Colonic mucosa (tissue), 4 donors: ENCODE results near the gene ZNF180. TPM values are rescaled to one million over a fixed set of nuclear protein-coding genes. Genes with fewer than 3 reads are reported as not detected.
"Not testable (repeated sequence)": the region's sequence is repeated elsewhere in the genome, so short reads cannot be mapped to it uniquely, and the experiment has no call there.

Experiments used
- DNase-seq: peaks from one replicate; pipeline ENCODE4 v3.0.0-alpha.2; 2020
- H3K27ac ChIP-seq: fragments of 200-600 bp; one replicate; pipeline ENCODE4 v1.8.0; 2021
- H3K27me3 ChIP-seq: fragments of 200-600 bp; one replicate; pipeline ENCODE4 v1.8.0; 2021
- H3K36me3 ChIP-seq: fragments of 200-600 bp; one replicate; pipeline ENCODE4 v1.8.0; 2021
- H3K4me1 ChIP-seq: fragments of 200-600 bp; one replicate; pipeline ENCODE4 v1.8.0; 2021; ENCODE audit warnings: mild to moderate bottlenecking
- H3K4me3 ChIP-seq: fragments of 200-600 bp; one replicate; pipeline ENCODE4 v1.8.0; 2021
- H3K9ac ChIP-seq, 2 donors: one replicate each; pipeline ENCODE4 v1.7.0; 2013; ENCODE audit warnings: control low read depth in 2 of 2, low read depth in 2 of 2, low read length in 2 of 2
- H3K9me3 ChIP-seq: fragments of 200-600 bp; one replicate; pipeline ENCODE4 v1.8.0; 2021
- CTCF ChIP-seq: fragments of 200-600 bp; IDR thresholded peaks from one replicate; pipeline ENCODE4 v1.8.0; 2022; ENCODE audit warnings: antibody characterized with exemption, mild to moderate bottlenecking
- intact Hi-C: fragments of 100-400 bp; cut with DNase I; formaldehyde crosslinking; loops from one replicate; pipeline ENCODE4 v1.14.1; 2022
- total RNA-seq, 2 donors: library from RNA; stranded (reverse); fragmentation: NEBNext Ultra II Directional in 1 of 2; extraction: Animal tissue kit (Norgen Biotek cat#: 25700) in 1 of 2; gene quantifications; one replicate each; pipeline ENCODE4 v1.2.1, GENCODE V29; 2021
- donor health status: healthy.
- donor health status: DM: no; HTN: no; CAD: no.
- donor health status: DM: no; HTN: no; CAD: no.

Gene ZNF180
- total RNA-seq, 2 donors from 2014 or later: 6.4 to 7.3 TPM

- TF ChIP-seq CTCF: no peak
- Histone ChIP-seq H3K27ac (no peak overlapping the region), H3K9ac (no peak overlapping the region), H3K27me3 (no peaks in the 10 kb centered on the region), H3K4me1 (no peaks in the 10 kb centered on the region), H3K4me3 (no peak overlapping the region), H3K36me3 (no peaks in the 10 kb centered on the region), H3K9me3 (no peaks in the 10 kb centered on the region)
- DNase-seq: no peak
- intact Hi-C loops: no loop called here
These were observed 40.4 kb upstream of the ZNF180 start for GRCh38 chr19:44540736-44541135.

GRCh38 chr19:44539991-44540390 lies 39.7 kb upstream of the ZNF180 start:
- Histone ChIP-seq H3K4me1 (no peaks in the 10 kb centered on the region), H3K36me3 (no peaks in the 10 kb centered on the region), H3K27ac (no peak overlapping the region), H3K27me3 (no peaks in the 10 kb centered on the region), H3K9ac (no peak overlapping the region), H3K4me3 (no peak overlapping the region), H3K9me3 (no peaks in the 10 kb centered on the region)
- intact Hi-C loops: no loop called here
- no peak for DNase-seq
- no peak for TF ChIP-seq CTCF

- H3K4me3 ChIP-seq: no peak overlapping the region
- intact Hi-C loops: no loop called here
- no peaks in the 10 kb centered on the region for H3K27me3 ChIP-seq
- H3K36me3 ChIP-seq: no peaks in the 10 kb centered on the region
- H3K27ac ChIP-seq: no peak overlapping the region
- H3K9ac ChIP-seq: no peak overlapping the region
- TF ChIP-seq CTCF: no peak
- no peaks in the 10 kb centered on the region for H3K9me3 ChIP-seq
- DNase-seq: no peak
- H3K4me1 ChIP-seq: no peaks in the 10 kb centered on the region
These were observed 39.0 kb upstream of the ZNF180 start for GRCh38 chr19:44539236-44539826.

GRCh38 chr19:44535361-44535760 lies 35.0 kb upstream of the ZNF180 start:
- DNase-seq, H3K27me3 ChIP-seq, H3K4me3 ChIP-seq, H3K36me3 ChIP-seq, H3K4me1 ChIP-seq, H3K9me3 ChIP-seq, H3K27ac ChIP-seq, H3K9ac ChIP-seq, intact Hi-C loops: not testable (repeated sequence)

- H3K9me3 ChIP-seq: no peaks in the 10 kb centered on the region
- no peaks in the 10 kb centered on the region for H3K4me1 ChIP-seq
- H3K27me3 ChIP-seq: no peaks in the 10 kb centered on the region
- no peak for DNase-seq
- H3K27ac ChIP-seq: no peak overlapping the region
- no peak overlapping the region for H3K4me3 ChIP-seq
- H3K9ac ChIP-seq: no peak overlapping the region
- intact Hi-C loops: no loop called here
- no peaks in the 10 kb centered on the region for H3K36me3 ChIP-seq
- no peak for TF ChIP-seq CTCF
These were observed 32.5 kb upstream of the ZNF180 start for GRCh38 chr19:44532819-44533218.

GRCh38 chr19:44530777-44531176 lies 30.5 kb upstream of the ZNF180 start:
- H3K4me3 ChIP-seq: no peak overlapping the region
- intact Hi-C loops: no loop called here
- no peak overlapping the region for H3K27ac ChIP-seq
- TF ChIP-seq CTCF: no peak
- H3K36me3 ChIP-seq: no peaks in the 10 kb centered on the region
- no peaks in the 10 kb centered on the region for H3K9me3 ChIP-seq
- H3K27me3 ChIP-seq: no peaks in the 10 kb centered on the region
- H3K9ac ChIP-seq: no peak overlapping the region
- no peak for DNase-seq
- no peaks in the 10 kb centered on the region for H3K4me1 ChIP-seq
